HepG2 (cell line): ENCODE data around the gene ALG9. TPM values are rescaled to one million over a fixed set of nuclear protein-coding genes. Genes with fewer than 3 reads are reported as not detected.
A peak's percentile ranks its signal among the peaks of the same experiment; 100 is the strongest.

Source experiments
- HINFP ChIP-seq: sonication (generic); formaldehyde crosslinking; IDR thresholded peaks from 2 replicates; pipeline ENCODE4 v1.4.0; 2020; ENCODE audit warnings: low read depth, mild to moderate bottlenecking, missing genetic modification reagents
- KMT2A ChIP-seq: sonication (generic); formaldehyde crosslinking; IDR thresholded peaks from 2 replicates; pipeline ENCODE4 v1.4.0; 2020; ENCODE audit warnings: missing genetic modification reagents
- MED13 ChIP-seq: sonication (generic); formaldehyde crosslinking; IDR thresholded peaks from 2 replicates; pipeline ENCODE4 v1.5.0; 2020; ENCODE audit warnings: missing genetic modification reagents
- MTA3 ChIP-seq: sonication (generic); formaldehyde crosslinking; IDR thresholded peaks from 2 replicates; pipeline ENCODE4 v1.4.0; 2020; ENCODE audit warnings: missing genetic modification reagents
- STAT6 ChIP-seq: sonication (generic); formaldehyde crosslinking; IDR thresholded peaks from 2 replicates; pipeline ENCODE4 v1.4.0; 2020; ENCODE audit warnings: missing genetic modification reagents, mild to moderate bottlenecking, borderline replicate concordance
- TRAFD1 ChIP-seq: sonication (generic); formaldehyde crosslinking; IDR thresholded peaks from 2 replicates; pipeline ENCODE4 v1.5.1; 2020; ENCODE audit warnings: missing genetic modification reagents, mild to moderate bottlenecking, borderline replicate concordance
- ZBTB21 ChIP-seq: sonication (generic); formaldehyde crosslinking; IDR thresholded peaks from 2 replicates; pipeline ENCODE4 v1.4.0; 2020; ENCODE audit warnings: missing genetic modification reagents
- ZNF530 ChIP-seq: sonication (generic); formaldehyde crosslinking; IDR thresholded peaks from 2 replicates; pipeline ENCODE4 v1.5.0; 2020; ENCODE audit warnings: low read depth, mild to moderate bottlenecking, missing genetic modification reagents
- ZNF567 ChIP-seq: sonication (generic); formaldehyde crosslinking; IDR thresholded peaks from 2 replicates; pipeline ENCODE4 v1.8.1; 2023; ENCODE audit warnings: mild to moderate bottlenecking, missing genetic modification reagents, borderline replicate concordance
- ZNF674 ChIP-seq: sonication (generic); formaldehyde crosslinking; IDR thresholded peaks from 2 replicates; pipeline ENCODE4 v1.5.0; 2020; ENCODE audit warnings: low read depth, mild to moderate bottlenecking, missing genetic modification reagents
- polyA plus RNA-seq, 8 experiments: library from polyadenylated mRNA; depleted of rRNA in 3 of 8; stranded (reverse) in 7 of 8; unstranded in 1 of 8; fragments of >200 nt; fragmentation: Illumina TruSeq in 4 of 8; extraction: Trizol in 4 of 8; gene quantifications; 2 replicates each; pipeline versions ENCODE4 v1.2.1 to v1.2.3, GENCODE V29; 2011 to 2016; ENCODE audit warnings: low read depth in 4 of 8, missing spikeins in 1 of 8, mixed read lengths in 1 of 8; ENCODE audit not compliant: insufficient read depth in 1 of 8
- total RNA-seq, 5 experiments: library from RNA; depleted of rRNA; stranded (reverse); fragments of >200 nt; fragmentation: Illumina TruSeq; extraction: Trizol; gene quantifications; 2 replicates each; pipeline ENCODE4 v1.2.3, GENCODE V29; 2016; ENCODE audit warnings: low read depth in 1 of 5
- TF ChIP-seq, protein P1 (sequence below): sonication (generic); formaldehyde crosslinking; IDR thresholded peaks from 2 replicates; pipeline ENCODE4 v1.8.0; 2022; ENCODE audit warnings: mild to moderate bottlenecking, missing genetic modification reagents, moderate library complexity
- TF ChIP-seq, protein P2 (sequence below): IDR thresholded peaks from 2 replicates; pipeline ENCODE4 v1.6.1; 2016; ENCODE audit warnings: missing genetic modification reagents, missing compliant biosample characterization
- TF ChIP-seq, protein P3 (sequence below): conservative IDR thresholded peaks from 2 replicates; pipeline ENCODE4 v1.6.1; 2018; ENCODE audit warnings: missing genetic modification reagents
- TF ChIP-seq, protein P4 (sequence below): sonication (generic); formaldehyde crosslinking; IDR thresholded peaks from 2 replicates; pipeline ENCODE4 v1.4.0; 2020; ENCODE audit warnings: missing genetic modification reagents, borderline replicate concordance

The ALG9 gene
- total and polyA plus RNA-seq, 2 of the 13 experiments (the other 11 are each of a cell fraction or from before 2014, with no cell fraction given) = 39.4 to 40.6 TPM

- TF ChIP-seq STAT6 (CRISPR knock-in tag) = peak; percentile 51; the same call in 1 of the 2 replicates
- TF ChIP-seq, protein P1, sequence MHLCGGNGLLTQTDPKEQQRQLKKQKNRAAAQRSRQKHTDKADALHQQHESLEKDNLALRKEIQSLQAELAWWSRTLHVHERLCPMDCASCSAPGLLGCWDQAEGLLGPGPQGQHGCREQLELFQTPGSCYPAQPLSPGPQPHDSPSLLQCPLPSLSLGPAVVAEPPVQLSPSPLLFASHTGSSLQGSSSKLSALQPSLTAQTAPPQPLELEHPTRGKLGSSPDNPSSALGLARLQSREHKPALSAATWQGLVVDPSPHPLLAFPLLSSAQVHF (CRISPR knock-in tag) = no peak
- TF ChIP-seq, protein P2, sequence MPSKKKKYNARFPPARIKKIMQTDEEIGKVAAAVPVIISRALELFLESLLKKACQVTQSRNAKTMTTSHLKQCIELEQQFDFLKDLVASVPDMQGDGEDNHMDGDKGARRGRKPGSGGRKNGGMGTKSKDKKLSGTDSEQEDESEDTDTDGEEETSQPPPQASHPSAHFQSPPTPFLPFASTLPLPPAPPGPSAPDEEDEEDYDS (CRISPR knock-in tag) = peak; percentile 80
- TF ChIP-seq ZNF567 (CRISPR knock-in tag) = peak; percentile 73; the same call in 1 of the 2 replicates
- peak; percentile 58; the same call in 1 of the 2 replicates for TF ChIP-seq HINFP (CRISPR knock-in tag)
- no peak for TF ChIP-seq ZNF530
- TF ChIP-seq MTA3 (CRISPR knock-in tag) = no peak
- TF ChIP-seq MED13 (CRISPR knock-in tag) = peak; percentile 73; the same call in 1 of the 2 replicates
- TF ChIP-seq, protein P3, sequence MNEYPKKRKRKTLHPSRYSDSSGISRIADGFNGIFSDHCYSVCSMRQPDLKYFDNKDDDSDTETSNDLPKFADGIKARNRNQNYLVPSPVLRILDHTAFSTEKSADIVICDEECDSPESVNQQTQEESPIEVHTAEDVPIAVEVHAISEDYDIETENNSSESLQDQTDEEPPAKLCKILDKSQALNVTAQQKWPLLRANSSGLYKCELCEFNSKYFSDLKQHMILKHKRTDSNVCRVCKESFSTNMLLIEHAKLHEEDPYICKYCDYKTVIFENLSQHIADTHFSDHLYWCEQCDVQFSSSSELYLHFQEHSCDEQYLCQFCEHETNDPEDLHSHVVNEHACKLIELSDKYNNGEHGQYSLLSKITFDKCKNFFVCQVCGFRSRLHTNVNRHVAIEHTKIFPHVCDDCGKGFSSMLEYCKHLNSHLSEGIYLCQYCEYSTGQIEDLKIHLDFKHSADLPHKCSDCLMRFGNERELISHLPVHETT (CRISPR knock-in tag) = peak; percentile 94
- TF ChIP-seq ZNF674 = peak; percentile 84; the same call in 1 of the 2 replicates
- TF ChIP-seq, protein P4, sequence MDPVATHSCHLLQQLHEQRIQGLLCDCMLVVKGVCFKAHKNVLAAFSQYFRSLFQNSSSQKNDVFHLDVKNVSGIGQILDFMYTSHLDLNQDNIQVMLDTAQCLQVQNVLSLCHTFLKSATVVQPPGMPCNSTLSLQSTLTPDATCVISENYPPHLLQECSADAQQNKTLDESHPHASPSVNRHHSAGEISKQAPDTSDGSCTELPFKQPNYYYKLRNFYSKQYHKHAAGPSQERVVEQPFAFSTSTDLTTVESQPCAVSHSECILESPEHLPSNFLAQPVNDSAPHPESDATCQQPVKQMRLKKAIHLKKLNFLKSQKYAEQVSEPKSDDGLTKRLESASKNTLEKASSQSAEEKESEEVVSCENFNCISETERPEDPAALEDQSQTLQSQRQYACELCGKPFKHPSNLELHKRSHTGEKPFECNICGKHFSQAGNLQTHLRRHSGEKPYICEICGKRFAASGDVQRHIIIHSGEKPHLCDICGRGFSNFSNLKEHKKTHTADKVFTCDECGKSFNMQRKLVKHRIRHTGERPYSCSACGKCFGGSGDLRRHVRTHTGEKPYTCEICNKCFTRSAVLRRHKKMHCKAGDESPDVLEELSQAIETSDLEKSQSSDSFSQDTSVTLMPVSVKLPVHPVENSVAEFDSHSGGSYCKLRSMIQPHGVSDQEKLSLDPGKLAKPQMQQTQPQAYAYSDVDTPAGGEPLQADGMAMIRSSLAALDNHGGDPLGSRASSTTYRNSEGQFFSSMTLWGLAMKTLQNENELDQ (CRISPR knock-in tag) = no peak
- TF ChIP-seq ZBTB21 = peak; percentile 97
- TF ChIP-seq TRAFD1 (CRISPR knock-in tag) = no peak
- TF ChIP-seq KMT2A (CRISPR knock-in tag) = peak; percentile 82
Measured at GRCh38 chr11:111878849-111879636, 7.7 kb upstream of the ALG9 start, which contains the start of the genes CFAP68 and FDXACB1 (continued).
